ENCODE measurements around the gene GOLGB1. TPM values are rescaled to one million over a fixed set of nuclear protein-coding genes. Genes with fewer than 3 reads are reported as not detected.
"Not testable (repeated sequence)": the region's sequence is repeated elsewhere in the genome, so short reads cannot be mapped to it uniquely, and the experiment has no call there.

The GOLGB1 gene
- total RNA-seq, 1 experiment from 2014 or later: 30.4 TPM

DNA sequence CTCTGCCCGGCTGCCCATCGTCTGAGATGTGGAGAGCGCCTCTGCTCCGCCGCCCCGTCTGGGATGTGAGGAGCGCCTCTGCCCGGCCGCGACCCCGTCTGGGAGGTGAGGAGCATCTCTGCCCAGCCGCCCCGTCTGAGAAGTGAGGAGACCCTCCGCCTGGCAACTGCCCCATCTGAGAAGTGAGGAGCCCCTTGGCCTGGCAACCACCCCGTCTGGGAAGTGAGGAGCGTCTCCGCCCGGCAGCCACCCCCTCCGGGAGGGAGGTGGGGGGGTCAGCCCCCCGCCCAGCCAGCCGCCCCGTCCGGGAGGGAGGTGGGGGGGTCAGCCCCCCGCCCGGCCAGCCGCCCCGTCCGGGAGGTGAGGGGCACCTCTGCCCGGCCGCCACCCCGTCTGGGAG lies 60.8 kb downstream of the GOLGB1 start:
- DNase-seq (ENCODE audit: low read depth): not testable (repeated sequence)

DNA sequence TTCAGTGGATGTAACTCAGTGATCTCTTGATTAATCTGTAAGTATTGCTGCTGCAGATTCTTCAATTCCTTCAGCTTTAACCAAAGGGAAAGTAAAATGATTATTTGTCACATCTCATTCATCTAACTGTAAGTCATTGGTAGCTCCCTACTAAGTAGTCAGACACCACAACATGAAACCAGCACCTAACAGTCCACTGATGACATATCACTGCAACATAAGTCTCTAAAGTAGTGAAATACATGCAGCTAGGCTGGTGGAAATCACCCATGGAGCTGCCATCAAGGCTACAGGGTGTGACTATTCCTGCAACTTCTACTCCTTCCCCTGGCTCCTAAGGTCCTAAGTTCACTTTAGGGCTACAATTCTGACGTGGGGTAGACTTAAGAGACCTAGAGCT lies 67.7 kb downstream of the GOLGB1 start:
- no peak for DNase-seq (ENCODE audit: low read depth)

DNA sequence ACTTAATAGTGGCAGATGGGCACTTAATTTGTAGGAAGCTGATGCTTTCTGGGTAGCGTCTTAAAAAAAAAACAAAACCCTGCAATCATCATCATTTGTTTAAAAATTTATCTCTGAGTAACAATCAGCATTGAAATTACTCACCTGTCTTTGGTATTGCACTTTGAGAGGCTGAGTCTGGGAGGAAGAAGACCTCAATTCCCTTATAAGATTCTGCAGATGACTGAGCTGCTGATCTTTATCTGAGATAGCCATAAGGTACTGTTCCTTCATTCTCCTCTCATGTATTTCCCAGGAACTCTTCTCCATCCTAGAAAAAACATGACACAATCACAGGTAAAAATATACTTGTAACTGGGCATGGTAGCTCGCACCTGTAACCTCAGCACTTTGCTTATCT lies 72.4 kb downstream of the GOLGB1 start:
- DNase-seq (ENCODE audit: low read depth): no peak

DNA sequence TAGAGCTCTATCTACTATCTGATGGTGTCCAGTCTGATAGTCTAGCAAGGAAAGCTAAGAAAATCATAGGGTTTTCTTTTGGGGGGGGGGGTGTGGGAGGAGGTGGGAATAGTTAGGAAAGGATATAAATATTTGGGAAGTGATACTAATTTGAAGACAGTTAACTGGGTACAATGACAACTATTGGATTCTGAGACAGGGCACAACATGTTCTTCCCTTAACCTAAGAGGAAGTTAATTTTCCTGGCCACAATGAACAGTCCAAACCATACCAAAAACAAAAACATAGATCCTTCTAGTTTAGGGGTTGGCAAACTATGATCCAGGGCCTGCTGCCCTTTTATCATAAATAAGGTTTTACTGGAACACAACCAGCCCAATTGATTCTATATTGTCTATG lies 78.9 kb downstream of the GOLGB1 start:
- no peak for DNase-seq (ENCODE audit: low read depth)

DNA sequence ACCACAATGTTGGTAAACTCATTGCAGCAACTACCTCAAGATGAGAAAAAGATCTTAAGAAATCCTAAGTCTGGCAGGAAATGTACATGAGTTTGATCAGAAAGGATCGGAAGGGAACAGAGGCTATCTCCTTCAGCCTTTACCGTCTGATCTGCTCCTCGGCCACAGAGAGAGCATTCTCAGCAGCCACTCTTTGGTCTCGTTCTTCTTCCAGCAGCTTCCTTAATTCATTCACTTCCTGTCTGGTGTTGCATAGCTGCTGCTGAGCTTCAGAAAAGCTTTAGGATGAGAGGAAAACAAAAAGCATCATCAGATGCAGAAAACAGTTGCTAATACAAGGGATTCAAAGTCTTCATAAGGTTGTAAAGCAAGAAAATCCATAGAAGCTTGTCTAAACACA lies 82.2 kb downstream of the GOLGB1 start:
- DNase-seq (ENCODE audit: low read depth): no peak

DNA sequence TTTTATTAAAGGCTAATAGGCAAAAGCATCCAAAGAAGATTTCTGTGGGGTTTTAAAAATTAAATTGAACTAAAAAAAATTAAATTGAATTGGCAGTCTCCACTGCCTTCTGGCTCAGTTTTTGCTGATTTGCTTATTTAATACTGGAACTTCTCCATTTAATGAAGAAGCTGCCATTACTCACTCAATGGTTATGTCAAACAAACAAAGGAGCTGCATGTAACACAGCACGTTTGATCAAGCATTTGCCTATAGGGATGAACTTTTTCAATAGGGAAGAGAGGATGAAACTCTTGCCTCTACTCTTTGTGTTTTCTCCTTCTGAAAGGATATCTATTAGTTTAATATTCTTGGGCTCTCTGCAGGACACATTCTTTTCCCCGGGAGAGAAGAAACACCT lies 84.1 kb downstream of the GOLGB1 start:
- DNase-seq (ENCODE audit: low read depth): no peak

DNA sequence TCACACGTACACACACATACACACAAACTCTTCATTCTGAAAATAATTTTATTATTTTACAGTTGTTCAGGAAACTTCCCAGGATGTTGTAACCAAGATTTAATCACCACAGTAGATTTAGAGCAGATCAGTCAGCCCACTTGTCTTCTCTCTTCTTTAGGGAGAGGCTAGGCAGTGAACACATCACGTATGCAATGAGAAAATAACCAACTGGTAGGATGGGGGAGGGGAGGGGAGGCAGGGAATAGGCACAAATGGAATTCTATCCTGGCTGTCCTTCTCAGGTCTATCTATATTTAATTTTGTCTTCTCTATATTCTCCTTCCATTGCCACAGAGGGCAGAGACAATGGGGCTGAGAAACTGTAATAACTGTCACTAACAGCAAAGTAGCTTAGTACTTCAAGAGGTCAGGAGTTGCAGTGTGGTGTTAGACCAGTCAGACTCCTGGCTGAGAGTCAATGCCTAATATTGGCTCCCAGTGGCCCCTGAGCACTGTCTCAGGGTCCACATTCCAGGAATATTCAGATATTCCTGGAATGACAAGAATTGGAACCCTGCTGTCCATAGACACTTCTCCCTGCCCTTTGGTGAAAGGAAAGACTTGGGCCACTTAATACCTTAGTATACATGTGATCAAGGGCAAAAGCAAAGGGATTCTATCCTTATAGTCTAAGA lies 86.2 kb downstream of the GOLGB1 start:
- DNase-seq (ENCODE audit: low read depth): no peak

DNA sequence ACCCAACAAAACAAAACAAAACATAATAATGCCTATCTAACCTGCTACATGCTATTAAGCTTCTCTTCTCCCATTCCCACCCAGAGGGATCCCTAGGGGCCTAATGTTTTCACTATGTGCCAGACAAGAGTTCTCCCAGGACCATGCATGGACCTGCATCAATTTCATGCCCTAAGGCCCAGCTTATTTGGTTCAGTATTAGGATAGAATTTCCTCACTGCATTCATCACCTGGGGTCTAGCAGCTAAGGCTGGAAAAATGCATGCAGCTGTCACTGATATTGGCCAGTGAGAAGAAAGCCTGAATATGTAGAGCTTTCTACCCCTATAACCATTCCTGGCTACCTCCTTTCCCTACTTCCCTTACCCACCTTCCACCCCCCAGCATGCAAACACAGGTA lies 86.8 kb downstream of the GOLGB1 start:
- DNase-seq (ENCODE audit: low read depth): no peak

DNA sequence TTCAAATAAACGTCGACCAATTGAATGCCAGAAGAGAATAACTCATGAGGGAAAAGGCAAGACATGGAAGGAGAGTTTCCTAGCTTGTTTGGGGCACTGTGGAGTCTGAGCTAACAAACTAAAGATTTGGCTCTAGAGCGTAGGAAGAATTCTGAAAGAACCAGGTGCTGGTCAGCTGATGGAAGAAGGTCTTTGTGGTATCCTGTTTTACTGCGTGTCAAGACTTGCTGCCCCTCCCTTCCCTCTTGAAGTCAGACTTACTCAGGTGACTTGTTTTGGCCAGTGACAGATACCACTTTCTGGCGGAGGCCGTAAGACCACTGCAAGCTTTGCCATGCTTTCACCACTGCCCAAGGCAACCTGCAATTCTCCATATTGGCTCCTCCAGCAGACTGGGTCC lies 88.2 kb downstream of the GOLGB1 start:
- no peak for DNase-seq (ENCODE audit: low read depth)

DNA sequence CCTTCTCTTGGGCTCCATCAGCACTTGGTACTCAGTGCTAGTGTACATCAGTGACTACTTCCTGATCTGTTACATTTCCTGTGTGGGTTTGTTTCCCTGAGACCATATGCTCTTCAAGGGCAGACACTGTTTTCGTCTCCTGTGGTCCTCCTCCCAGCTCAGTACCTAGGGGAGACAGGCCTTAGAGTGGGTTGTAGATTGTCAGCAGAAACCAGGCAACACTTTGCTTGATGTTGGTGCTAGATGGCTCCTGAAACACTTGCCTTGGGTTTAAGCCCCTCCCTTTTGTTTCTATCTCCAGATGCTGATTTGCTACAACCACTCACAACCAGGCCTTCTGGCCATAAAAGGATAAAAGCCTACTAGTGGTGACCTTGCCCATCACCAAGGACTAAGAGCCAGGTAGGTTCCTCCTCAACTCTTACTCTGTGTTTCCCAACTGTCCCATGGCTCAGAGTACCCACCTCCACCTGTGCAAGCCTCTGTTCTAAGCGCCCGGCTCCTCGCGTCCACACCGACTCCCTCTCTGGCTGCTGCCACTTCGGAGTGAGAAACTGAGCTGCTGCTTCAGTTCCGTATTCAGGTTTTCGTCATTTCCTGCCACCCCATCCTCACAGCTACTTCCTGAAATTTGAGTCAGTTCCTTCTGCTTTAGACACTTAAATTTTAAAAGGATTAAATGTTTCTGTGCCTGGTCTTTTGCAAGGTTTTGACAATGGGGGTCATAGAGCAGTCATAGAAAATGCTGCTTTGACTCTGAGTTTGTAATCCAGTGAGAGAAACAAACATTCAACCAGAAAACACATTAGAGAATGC lies 89.0 kb downstream of the GOLGB1 start, which contains the start of gene HCLS1:
HCLS1 (minus strand) TSS at position 548 of the 816 bp plus-strand sequence. CDS start 2,556 bp downstream, outside the sequence.
- DNase-seq (ENCODE audit: low read depth): no peak

DNA sequence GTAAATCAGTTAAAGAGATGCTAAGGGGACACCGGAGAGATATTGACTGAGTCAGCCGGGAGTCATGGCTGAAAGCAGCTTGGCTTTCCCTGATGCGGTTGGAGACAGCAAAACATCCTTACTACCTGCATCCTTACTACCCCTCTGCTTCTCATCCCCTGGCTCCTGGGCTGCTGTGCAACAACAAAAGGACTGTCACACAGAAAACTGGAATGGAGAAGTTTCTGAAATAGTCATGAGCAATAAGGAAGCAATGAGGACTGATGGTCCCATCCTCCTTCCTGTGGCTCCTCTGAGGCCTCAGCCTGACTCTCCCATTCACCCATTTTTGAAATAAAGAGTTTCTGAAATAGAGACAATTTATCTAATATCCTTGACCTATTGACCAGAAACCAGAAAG lies 90.0 kb downstream of the GOLGB1 start:
- DNase-seq (ENCODE audit: low read depth): no peak

DNA sequence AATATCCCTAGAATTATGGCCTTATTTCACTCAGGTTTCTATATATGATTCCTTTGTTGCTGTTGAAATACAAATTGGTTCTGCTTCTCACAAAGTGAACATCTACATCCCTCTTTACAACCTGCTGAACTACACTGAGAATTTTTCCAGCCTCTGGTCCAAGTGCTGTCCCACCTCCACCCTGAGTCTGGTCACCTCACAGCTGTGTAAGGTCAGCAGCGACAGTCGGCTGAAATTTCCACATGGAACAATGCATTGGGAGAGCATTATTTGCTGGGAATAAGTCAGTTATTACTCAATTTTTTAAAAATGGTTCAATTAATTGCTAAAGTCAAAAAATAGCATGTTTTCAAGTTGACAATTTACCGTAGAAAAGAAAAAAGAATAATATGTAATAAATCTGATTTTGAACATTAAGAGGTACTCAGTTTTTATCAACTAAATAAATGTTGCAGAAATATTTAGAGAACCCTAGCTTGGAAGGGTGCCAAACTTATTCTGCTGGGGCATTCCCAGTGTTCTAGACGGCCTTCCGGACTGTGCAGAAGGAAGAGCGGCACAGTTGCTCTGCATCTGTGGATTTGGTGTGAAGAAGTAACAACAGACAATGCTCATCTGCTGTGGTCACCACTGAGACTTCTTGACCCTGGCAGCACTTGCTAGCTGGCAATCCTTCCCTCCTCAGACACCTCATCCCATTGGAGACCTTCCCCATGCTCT lies 90.7 kb downstream of the GOLGB1 start:
- DNase-seq (ENCODE audit: low read depth): no peak

DNA sequence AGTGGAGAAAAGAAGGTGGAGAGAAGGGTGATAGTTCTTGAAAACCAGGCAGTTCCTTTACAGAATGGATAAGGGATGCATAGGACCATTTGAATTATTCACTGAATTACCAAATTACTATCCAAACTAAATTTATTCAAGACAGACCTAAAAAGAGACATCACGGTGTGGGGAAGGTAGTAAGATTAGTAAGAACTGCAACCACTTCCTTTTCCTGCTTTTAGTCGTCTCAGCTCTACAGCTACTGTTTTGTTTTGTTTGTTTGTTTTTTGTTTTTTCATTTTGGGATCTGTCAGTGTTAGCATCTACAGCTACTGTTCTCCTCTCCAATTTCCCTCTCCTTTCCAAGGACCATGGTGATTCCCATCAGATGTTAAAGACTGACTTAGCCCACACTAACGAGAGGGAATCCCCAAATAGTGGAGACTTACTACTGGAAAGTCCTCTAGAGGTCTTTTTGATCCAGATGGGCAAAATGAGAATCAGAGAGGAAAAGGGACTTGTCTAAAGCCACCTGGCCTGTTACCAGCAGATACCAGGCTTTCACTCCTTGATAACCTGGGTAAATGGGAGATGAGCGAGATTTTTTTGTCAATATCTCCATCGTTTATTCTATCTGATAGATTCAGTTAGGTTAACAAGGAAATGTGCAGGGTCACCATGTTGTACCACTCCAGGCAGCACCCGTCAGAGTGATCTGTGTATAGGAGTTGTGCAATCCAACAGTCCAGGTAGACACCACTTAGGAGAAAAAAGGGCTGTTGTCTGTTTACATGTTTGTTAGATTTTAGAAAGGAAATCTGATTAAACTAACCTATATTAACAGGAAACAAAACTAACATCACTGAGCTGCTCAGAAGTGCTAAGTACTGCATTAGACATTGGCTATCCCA lies 94.8 kb downstream of the GOLGB1 start:
- DNase-seq (ENCODE audit: low read depth): no peak

DNA sequence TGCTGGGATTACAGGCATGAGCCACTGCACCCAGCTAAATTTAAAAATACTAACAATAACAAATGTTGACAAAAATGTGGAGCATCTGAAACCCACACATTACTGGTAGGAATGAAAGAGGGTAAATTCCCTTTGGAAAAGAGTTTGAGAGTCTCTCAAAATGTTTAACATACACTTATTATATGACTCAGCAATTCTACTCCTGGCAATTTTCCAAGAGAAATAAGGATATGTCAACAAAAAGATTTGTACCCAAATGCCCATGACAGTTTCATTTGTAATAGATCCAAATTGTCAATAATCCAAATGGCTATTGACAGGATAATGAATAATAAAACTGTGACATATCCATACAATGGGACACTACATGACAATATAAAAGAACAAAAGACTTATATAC lies 97.9 kb downstream of the GOLGB1 start:
- DNase-seq (ENCODE audit: low read depth): peak; percentile 26

DNA sequence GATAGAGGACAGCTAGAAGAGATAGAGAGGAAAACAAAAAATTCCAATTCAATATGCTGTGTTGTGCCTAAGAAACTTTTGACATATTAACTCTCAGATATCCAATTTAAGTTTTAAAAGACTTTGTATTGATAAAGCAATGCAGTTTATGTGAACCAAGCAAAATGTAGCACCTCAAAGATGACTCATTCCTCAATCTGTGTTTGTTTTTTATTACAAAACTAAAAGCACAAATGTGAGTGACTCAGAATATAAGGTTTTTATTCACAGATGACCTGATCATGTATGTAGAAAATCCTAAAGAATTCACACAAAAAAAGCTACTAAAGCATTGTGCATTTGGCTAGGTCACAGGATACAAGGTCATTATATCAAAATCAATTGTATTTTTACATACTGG lies 99.9 kb downstream of the GOLGB1 start:
- DNase-seq (ENCODE audit: low read depth): peak; percentile 17

DNA sequence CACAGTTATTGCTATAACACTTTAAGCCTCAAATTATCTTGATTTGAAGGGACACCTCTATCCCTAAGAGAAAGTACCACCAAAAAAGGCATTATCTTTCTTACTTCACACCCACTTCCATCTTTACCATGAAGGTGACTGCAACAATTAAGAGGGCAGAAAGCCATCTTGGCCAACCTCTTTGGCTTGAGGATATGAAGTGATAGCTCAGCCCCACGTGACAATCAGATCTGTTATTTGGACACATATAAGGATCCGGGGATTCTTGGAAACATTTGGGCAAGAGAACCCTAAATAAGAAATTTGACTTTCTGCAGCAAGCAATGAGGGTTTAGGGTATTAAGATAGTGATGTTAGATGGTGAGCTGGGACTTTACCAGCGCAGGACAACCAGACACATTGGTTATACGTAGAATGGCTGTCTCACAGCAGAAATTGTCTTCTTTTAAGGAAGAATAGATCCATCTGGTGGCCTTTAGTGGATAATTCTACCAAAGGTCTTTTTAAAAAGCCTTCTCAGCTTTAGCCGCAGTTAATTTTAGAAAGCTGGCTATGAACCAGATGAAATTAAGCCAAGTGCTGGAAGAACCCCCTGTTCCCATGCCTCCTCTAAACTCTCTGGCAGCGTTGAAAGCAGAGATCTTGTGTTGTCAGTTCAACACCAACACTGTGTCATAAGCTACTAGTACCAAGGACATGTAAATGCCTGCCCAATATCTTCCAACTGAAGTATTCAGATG lies 101.2 kb downstream of the GOLGB1 start:
- no peak for DNase-seq (ENCODE audit: low read depth)

DNA sequence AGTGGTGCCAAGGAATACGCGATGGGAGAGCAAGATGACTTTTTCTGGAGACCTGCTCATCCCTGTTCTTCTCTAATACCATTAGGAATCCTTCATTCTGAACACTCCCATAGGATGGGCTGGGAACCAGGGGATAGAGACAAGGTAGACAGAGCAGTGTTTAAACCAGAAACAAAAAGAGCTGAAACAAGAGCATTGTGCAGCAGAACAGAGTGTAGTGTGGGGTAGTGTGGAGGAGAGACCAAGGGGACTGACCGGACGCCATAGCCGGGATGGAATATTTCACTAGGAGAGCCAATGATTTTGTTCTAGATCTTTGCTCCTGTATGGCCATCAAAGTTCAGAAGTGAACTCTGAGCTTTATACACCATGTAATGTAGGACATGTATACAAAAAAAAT lies 104.5 kb downstream of the GOLGB1 start:
- no peak for DNase-seq (ENCODE audit: low read depth)

DNA sequence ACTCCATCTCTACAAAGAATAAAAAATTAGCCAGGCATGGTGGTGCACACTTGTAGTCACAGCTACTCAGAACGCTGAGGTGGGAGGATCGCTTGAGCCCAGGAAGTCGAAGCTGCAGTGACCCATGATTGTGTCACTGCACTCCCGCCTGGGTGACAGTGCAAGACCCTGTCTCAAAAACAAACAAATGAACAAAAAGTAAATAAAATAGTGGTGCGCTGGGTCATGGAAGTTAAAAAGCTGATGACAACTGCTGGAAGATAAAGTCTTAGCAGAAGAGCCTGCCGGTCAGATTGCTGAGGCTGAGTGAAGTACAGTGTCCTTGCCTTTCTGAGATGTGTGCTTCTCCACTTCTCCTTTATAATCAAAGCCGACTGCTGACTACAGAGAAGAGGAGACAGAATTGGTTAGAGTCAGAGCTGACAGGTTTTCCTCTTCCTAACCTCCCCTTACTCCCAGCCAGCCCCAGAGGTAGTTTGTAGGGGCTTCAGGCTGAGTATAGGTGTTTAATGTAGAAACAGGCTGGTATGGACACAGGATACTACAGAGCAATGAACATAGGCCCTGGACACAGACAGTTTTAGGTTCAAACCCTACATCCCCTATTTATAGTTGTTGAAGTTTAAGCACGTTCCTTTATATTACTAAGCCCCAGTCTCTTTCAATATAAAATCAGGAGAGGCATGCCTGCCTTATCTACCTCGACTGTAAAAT lies 106.8 kb downstream of the GOLGB1 start:
- no peak for DNase-seq (ENCODE audit: low read depth)

DNA sequence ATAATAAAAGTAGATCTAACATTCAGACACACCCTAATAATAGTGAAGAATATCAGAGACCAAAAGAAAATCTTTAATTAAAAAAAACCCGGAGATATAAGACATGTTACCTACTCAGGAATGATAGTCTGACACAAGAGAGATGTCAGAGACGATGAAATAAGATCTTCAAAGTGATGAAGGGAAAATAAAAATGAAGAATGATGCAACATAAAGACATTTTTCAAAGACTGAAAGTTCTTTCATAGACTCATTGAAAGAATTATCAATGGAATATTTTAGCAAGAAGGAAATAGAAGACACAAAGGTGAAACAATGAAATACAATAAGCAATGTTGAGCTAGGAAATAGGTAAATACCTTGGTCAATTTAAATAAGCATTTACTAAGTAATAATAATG lies 108.4 kb downstream of the GOLGB1 start:
- no peak for DNase-seq (ENCODE audit: low read depth)

DNA sequence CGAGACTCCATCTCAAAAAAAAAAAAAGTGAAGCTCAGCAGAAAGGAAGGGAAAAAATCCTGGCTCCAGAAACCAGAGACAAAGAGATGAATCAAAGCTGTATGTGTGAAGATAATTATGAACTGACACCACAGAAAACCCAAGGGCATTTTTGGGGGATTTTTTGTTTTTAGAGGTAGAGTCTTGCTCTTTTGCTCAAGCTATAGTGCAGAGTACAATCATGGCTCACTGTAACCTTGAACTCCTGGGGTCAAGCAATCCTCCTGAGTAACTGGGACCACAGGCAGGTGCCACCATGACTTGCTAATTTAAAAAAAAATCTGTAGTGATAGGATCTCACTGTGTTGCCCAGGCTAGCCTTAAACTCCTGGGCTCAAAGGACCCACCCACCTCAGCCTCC lies 111.6 kb downstream of the GOLGB1 start:
- no peak for DNase-seq (ENCODE audit: low read depth)

Data from M059J (cell line).